AG04450 (cell line): ENCODE results near the gene OR4D1. TPM values are rescaled to one million over a fixed set of nuclear protein-coding genes. Genes with fewer than 3 reads are reported as not detected.

Source experiments
- CTCF ChIA-PET: fragments of 300-600, 350-600 bp; formaldehyde crosslinking; extraction: SDS; loops from one replicate; lab custom pipeline; 2022; ENCODE audit warnings: antibody characterized with exemption, inconsistent platforms; lab: Charles Lee
- POLR2A ChIA-PET: fragments of 350-600 bp; formaldehyde crosslinking; extraction: SDS; loops from one replicate; lab custom pipeline; 2021; ENCODE audit warnings: antibody characterized with exemption, inconsistent platforms; lab: Yijun Ruan, JAX
- DNase-seq: peaks from one replicate; pipeline ENCODE4 v3.0.0-alpha.2; 2011; ENCODE audit warnings: low read depth, low spot score
- H3K27ac ChIP-seq: one replicate; pipeline ENCODE4 v1.5.1; 2012; ENCODE audit warnings: low read depth, low read length, control low read depth
- H3K27me3 ChIP-seq: one replicate; pipeline ENCODE4 v1.6.0; 2012; ENCODE audit warnings: low read length; ENCODE audit not compliant: control insufficient read depth, insufficient read depth
- H3K4me3 ChIP-seq: 2 replicates; pipeline ENCODE4 v1.5.1; 2011; ENCODE audit warnings: mild to moderate bottlenecking, low read depth, low read length, control low read depth
- H3K9me3 ChIP-seq: 2 replicates; pipeline ENCODE4 v1.5.1; 2012; ENCODE audit warnings: low read length; ENCODE audit not compliant: control insufficient read depth, insufficient read depth
- polyA plus RNA-seq: library from polyadenylated mRNA; depleted of rRNA; stranded (reverse); fragments of >200 nt; gene quantifications from 2 replicates; pipeline ENCODE4 v1.2.3, GENCODE V29; 2011
- TF ChIP-seq, protein P1 (sequence below): IDR thresholded peaks from 2 replicates; pipeline ENCODE4 v1.5.1; 2011; ENCODE audit warnings: low read depth, low read length, control low read depth, inconsistent platforms

The OR4D1 gene
- polyA plus RNA-seq, 1 experiment = not detected

- Histone ChIP-seq H3K4me3 (no peak overlapping the region), H3K27ac (no peak overlapping the region), H3K27me3 (peaks cover 18% of the 10 kb centered on the region), H3K9me3 (no peaks in the 10 kb centered on the region; the same call in 1 of the 2 replicates)
- CTCF ChIA-PET = no interaction called here
- no peak for DNase-seq
- POLR2A ChIA-PET = no interaction called here
- TF ChIP-seq, protein P1, sequence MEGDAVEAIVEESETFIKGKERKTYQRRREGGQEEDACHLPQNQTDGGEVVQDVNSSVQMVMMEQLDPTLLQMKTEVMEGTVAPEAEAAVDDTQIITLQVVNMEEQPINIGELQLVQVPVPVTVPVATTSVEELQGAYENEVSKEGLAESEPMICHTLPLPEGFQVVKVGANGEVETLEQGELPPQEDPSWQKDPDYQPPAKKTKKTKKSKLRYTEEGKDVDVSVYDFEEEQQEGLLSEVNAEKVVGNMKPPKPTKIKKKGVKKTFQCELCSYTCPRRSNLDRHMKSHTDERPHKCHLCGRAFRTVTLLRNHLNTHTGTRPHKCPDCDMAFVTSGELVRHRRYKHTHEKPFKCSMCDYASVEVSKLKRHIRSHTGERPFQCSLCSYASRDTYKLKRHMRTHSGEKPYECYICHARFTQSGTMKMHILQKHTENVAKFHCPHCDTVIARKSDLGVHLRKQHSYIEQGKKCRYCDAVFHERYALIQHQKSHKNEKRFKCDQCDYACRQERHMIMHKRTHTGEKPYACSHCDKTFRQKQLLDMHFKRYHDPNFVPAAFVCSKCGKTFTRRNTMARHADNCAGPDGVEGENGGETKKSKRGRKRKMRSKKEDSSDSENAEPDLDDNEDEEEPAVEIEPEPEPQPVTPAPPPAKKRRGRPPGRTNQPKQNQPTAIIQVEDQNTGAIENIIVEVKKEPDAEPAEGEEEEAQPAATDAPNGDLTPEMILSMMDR = no peak
Measured at GRCh38 chr17:58161566-58161965, 13.4 kb downstream of the OR4D1 start.

GRCh38 chr17:58165981-58166380 lies 17.8 kb downstream of the OR4D1 start:
- Histone ChIP-seq H3K9me3 (no peaks in the 10 kb centered on the region), H3K4me3 (no peak overlapping the region), H3K27ac (no peak overlapping the region), H3K27me3 (peaks cover 4% of the 10 kb centered on the region)
- CTCF ChIA-PET = no interaction called here
- POLR2A ChIA-PET = no interaction called here
- TF ChIP-seq, protein P1 = no peak
- DNase-seq = no peak

- Histone ChIP-seq H3K27me3 (peaks cover 4% of the 10 kb centered on the region), H3K4me3 (no peak within 1 kb of the TSS), H3K9me3 (no peaks in the 10 kb centered on the region), H3K27ac (no peak within 1 kb of the TSS)
- DNase-seq = no peak
- TF ChIP-seq, protein P1 = no peak
- POLR2A ChIA-PET = no interaction called here
- CTCF ChIA-PET = no interaction called here
Measured at GRCh38 chr17:58166682-58167081, 18.5 kb downstream of the OR4D1 start, which contains the start of gene OR4D2. Gene OR4D2, plus strand, starts transcription at chr17:58166982. Its CDS starts 2,674 bp downstream, at chr17:58169656.

DNA sequence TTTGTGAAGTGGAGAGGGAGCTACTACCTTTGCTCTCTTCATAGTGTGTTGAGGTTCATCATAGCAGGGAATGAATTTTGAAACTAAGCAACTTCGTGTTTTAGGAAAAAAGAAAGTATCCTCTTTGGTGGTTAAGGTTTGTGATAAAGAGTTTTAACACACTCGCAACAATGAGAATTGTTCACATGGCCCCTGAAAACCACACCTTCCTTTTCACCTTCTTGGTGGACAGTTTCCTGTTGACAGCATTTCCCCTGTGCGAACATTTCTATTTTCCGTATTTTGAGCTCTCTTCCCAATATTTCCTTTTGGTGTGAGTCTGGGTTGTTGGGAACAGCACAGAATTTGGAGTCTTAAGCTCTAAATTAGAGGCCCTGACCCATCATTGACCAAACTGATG lies 22.4 kb downstream of the OR4D1 start:
- POLR2A ChIA-PET = no interaction called here

DNA sequence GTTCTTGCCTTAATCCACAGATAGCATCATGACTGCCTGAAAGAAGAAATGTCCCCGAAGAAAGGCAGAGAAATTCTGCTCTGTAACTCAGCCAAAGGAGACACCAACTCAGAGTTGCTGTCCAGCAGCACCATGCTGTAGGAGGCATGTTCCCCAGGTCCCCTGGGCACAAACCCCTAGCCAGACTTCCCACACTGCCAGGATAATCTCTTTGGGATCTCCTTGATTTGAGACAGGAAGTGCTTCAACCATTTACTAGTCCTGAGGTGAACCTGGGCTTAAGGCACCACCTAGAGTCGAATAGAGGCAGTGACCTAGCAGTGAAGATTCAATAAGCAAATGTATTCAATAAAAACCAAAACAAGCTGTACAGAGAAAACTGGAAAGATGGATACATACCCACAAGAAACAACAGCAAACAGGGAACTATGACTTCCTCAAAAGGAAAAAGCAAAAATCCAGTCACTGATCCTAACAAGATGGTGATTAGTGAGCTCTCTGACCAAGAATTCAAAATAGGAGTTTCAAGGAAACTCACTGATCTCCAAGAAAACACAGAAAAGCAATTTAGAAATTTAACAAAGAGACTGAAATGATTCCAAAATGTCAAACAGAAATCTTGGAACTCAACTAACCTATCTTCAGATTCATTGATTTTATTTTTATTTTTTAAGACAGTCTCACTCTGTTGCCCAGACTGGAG lies 24.3 kb downstream of the OR4D1 start:
- no peak for DNase-seq
- no peak overlapping the region for H3K4me3 ChIP-seq
- no peaks in the 10 kb centered on the region for H3K9me3 ChIP-seq
- TF ChIP-seq, protein P1 = peak; percentile 34
- H3K27ac ChIP-seq = no peak overlapping the region
- POLR2A ChIA-PET = no interaction called here
- CTCF ChIA-PET = no interaction called here
- peaks cover 2% of the 10 kb centered on the region for H3K27me3 ChIP-seq

More for the DNA sequence above, 22.4 kb downstream of the OR4D1 start:
- no peak for DNase-seq
- Histone ChIP-seq H3K27ac (no peak overlapping the region), H3K27me3 (peaks cover 2% of the 10 kb centered on the region), H3K9me3 (no peaks in the 10 kb centered on the region), H3K4me3 (no peak overlapping the region)
- TF ChIP-seq, protein P1 = no peak
- CTCF ChIA-PET = no interaction called here
